OCI-M2 (cell line): ENCODE data around the gene AMHR2.
"Not testable (repeated sequence)": the region's sequence is repeated elsewhere in the genome, so short reads cannot be mapped to it uniquely, and the experiment has no call there.

ENCODE experiments used
- DNase-seq: peaks from one replicate; lab custom pipeline; 2025; ENCODE audit not compliant: unreplicated experiment; lab: John Stamatoyannopoulos, UW

The AMHR2 gene

DNA sequence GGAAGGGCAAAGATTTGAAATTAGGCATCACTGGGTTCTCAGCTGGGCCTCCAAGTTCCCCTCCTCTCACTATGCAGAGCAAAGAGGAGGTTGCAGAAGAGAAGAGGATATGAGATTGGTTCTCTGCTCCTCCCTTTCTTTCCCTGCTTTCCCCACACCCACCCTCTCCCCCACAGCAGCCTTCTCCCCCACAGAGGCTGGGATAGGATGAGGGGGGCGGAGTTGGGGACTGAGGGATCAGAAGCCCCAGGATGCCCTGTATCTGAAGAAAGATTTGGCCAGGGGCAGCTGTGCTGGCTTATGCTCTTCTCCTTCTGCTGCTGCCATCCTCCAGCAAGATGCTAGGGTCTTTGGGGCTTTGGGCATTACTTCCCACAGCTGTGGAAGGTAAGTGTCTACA, at the start of gene AMHR2:
Gene AMHR2 (plus strand): TSS at position 259 of the 400 bp plus-strand sequence. CDS start 80 bp downstream, at position 339.
- DNase-seq = no peak

- DNase-seq = not testable (repeated sequence)
Measured at GRCh38 chr12:53374277-53374676, 49.4 kb upstream of the AMHR2 start.

DNA sequence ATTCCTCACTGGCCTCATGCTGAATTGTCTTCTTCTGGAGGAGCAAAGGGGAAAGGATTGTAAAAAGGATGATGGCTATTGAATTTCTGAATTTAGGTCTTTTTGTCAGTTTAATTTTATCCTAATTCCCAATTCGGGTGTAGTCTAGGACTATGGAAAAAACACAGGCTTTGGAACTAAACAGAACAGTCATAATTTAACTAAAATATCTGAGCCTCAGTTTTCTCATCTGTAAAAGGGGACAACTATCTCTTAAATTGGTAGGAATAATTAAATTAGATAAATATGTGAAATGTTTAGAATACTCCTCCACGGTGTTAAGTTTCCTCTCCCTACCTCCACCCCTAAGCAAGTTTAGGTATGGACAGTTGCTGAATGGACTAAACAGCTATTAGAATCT, 46.9 kb upstream of the AMHR2 start:
- no peak for DNase-seq

DNA sequence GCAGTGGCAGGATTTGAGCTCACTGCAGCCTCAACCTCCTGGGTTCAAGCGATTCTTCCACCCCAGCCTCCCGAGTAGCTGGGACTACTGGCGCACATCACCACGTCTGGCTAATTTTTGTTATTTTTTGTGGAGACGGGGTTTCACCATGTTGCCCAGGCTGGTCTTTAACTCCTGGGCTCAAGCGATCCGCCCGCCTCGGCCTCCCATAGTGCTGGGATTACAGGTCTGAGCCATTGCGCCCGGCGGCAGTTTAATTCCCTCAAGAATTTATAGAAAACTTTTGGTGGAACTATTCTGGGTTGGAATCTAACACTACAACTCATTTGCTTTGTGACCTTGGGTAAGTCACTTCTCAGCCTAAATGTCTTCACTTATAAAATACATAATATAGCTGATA, 45.4 kb upstream of the AMHR2 start:
- no peak for DNase-seq

DNA sequence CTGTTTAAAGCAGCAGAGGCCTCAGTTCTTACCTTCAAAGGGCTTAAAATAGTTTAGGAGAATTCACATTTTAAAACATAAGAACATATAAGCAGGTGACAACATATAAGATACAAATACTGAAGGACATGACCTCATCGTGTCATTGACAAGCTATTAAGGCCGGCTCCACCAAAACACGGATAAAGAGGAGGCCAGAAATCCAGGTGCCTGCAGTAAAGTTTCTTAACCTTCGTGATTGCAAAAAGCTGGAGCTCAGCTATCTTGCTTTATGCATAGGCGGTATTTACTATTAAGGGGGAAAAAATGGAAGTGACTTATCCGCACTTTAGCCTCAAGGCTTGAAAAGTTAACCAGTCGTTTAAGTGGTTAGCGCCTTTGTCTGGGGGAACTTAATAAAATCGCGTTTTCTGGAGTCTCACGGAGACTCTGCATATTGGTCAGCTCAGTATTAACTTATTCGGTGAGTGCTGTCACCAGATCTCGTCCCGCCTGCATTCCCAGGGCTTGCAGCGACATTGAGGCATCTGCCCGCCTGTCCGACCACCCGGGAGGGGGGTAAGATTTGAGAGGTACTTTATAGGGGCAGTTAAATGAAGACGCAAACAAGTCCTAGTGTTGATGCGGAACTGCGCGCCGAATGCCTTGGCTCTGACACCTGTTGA, 44.8 kb upstream of the AMHR2 start:
- DNase-seq = no peak

DNA sequence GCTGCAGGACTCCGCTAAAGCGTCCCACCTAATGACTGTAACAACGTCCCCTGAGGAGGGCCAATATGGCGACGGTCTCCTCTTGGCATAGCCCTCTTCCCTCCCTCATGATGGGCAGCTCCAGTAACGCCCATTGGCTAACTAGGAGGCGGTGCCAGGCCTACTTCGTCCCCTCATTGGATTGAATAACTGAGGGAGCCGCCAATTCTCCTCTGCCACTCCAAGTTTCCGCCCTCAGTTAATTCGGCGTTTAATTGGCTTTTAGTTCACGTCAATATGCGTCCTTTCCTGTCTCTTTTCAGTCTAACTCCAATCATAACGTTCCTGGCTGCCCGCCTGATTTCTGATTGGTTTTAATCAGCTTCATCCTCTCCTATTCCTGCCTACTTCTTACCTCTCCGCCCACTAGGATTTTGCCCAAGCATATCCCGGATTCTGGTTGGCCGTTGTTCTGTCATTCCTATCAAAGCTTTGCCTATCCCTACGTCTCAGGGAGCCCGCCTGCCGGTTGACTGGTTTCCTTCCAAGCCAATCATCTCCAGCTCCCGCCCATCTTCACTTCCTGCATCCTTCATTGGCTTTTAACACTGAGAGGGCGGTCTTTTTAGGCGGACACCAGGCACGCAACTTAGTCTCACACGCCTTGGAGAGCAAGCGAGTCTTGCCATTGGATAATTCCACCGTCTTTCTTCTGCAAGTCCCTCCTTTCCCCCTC, 44.1 kb upstream of the AMHR2 start:
- peak; percentile 97 for DNase-seq

GRCh38 chr12:53380104-53380793, 43.4 kb upstream of the AMHR2 start, which contains the start of gene SP1:
Gene SP1 (plus strand): TSS chr12:53380176. CDS start chr12:53380292, 116 bp downstream.
- no peak for DNase-seq

DNA sequence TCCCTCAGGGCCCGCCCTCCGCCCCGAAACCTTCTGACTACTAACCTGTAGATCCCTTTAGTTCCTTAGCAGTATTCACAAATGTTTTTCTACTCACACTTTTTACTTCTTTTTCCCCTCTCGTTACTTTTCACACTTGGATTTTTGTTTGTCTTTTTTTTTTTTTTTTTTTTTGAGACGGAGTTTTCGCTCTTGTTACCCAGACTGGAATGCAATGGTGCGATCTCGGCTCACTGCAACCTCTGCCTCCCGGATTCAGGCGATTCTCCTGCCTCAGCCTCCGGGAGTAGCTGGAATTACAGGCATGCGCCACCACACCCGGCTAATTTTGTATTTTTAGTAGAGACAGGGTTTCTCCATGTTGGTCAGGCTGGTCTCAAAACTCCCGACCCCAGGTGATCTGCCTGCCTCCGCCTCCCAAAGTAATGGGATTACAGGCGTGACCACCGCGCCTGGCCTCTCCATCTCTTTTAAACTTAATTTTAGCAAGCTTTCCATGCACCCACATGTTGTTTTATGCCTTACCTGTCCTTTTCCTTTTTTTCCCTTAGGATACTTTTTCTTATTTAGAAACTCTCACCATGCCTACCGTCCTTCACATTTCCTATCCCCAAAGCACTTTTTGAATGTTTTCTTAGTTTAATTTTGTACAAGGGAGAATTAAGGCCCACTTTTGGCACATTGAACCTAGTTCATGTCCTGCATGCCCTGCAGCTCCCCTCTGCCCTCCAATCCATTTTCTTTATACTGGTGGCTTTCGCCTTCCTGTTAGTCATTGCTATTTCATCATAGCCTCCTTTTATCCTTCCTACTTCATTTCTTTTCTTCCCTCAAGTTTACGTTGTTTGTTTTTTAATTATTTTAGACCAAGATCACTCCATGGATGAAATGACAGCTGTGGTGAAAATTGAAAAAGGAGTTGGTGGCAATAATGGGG, 42.6 kb upstream of the AMHR2 start:
- DNase-seq = no peak

DNA sequence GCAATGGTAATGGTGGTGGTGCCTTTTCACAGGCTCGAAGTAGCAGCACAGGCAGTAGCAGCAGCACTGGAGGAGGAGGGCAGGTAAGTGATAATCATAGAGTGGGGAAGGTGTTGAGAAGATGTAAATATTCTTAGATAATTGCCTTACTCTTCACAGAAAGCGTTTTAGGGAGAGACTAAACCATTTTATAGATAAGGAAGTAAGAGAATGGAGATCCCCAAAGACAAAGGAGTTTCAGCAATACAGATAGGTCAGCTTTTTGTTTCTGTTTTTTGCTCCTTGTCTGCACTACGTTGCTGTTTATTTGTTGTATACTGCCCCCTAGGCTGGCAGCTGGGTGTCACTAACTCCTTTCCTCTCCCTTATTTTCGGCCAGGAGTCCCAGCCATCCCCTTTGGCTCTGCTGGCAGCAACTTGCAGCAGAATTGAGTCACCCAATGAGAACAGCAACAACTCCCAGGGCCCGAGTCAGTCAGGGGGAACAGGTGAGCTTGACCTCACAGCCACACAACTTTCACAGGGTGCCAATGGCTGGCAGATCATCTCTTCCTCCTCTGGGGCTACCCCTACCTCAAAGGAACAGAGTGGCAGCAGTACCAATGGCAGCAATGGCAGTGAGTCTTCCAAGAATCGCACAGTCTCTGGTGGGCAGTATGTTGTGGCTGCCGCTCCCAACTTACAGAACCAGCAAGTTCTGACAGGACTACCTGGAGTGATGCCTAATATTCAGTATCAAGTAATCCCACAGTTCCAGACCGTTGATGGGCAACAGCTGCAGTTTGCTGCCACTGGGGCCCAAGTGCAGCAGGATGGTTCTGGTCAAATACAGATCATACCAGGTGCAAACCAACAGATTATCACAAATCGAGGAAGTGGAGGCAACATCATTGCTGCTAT, 41.7 kb upstream of the AMHR2 start:
- DNase-seq = no peak

- DNase-seq = no peak
Measured at GRCh38 chr12:53383258-53383657, 40.4 kb upstream of the AMHR2 start.

DNA sequence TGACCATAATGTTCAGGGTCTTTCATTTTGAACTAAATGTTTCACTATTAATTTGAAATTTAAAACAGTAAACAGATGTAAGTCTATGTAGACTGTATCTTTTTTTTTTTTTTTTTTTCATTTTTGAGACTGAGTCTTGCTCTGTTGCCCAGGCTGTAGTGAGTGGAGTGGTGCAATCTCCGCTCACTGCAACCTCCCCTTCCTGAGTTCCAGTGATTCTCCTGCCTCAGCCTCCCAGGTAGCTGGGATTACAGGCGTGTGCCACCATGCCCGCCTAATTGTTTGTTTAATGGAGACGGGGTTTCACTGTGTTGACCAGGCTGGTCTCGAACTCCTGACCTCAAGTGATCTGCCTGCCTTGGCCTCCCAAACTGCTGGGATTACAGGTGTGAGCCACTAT, 37.3 kb upstream of the AMHR2 start:
- not testable (repeated sequence) for DNase-seq

GRCh38 chr12:53388932-53389331, 34.7 kb upstream of the AMHR2 start:
- no peak for DNase-seq

DNA sequence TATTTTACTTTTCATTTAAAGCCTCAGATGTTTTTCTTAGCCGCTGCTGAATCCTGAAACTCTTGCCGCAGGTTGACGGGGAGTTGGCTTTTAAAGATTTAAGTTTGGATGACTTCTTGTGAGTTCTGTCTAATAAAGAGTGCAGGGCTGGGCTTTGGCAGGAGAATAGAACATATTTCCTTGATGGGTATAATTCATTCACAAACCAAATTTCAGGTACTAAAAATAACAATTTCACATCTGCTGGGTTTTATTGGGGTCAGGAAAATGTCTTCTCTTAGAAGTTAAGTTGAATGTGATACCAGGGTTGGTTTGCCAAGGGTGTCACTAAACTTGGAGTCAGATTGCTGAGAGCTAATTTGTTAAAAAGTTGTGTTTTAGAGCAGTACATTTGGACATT, 34.0 kb upstream of the AMHR2 start:
- no peak for DNase-seq

DNA sequence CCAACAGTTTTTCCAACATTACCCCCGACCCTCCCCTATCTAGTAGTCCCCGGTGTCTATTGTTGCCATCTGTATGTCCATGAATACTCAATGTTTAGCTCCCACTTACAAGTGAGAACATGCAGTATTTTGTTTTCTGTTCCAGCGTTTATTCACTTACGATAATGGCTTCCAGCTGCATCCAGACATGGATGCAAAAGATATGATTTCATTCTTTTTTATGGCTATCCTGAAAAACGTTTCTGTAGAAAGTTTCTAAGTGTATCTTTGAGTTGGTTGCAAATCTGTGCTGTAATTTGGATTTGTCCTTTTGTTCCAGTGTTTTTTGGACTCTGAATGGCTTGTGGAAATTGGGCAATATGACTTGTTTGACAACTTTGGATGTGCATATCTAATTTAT, 31.9 kb upstream of the AMHR2 start:
- no peak for DNase-seq

DNA sequence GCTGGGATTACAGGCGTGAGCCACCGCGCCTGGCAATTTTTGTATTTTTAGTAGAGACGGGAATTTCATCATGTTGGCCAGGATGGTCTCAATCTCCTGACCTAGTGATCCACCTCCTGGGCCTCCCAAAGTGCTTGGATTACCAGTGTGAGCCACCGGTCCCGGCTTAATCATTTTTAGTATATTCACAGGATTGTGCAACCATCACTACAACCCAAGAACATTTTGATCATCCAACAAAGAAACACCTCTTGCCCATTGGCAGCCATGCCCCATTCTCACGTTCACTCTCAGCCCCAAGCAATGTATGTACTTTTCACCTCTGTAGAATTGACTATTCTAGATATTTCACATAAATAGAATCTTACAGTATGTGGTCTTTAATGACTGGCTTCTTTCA, 23.8 kb upstream of the AMHR2 start:
- no peak for DNase-seq

- not testable (repeated sequence) for DNase-seq
Measured at GRCh38 chr12:53402351-53402750, 21.3 kb upstream of the AMHR2 start.

DNA sequence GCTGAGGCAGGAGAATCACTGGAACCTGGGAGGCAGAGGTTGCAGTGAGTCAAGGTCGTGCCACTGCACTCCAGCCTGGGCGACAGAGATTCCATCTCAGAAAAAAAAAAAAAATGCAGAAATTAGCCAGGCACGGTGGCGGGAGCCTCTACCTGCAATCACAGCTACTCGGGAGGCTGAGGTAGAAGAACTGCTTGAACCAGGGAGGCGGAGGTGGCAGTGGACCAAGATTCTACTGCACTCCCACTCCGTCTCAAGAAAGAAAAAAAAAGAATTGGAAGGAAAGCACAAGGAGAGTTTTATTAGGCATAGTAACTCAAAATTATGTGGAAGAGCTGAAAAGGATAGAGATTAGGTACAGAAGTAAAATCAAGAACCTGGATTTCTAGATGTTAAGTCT, 20.8 kb upstream of the AMHR2 start:
- no peak for DNase-seq

GRCh38 chr12:53410951-53411350, 12.7 kb upstream of the AMHR2 start:
- no peak for DNase-seq

GRCh38 chr12:53413485-53414204, 10.0 kb upstream of the AMHR2 start:
- no peak for DNase-seq
